Measurements from ENCODE around the gene CNIH2.

GRCh38 chr11:66293352-66293751, 15.4 kb downstream of the CNIH2 start:
- TF ChIP-seq BCL3 (CRISPR knock-in tag; IDR thresholded peaks at IDR 0.05) (no peak), NR3C1 (CRISPR knock-in tag; IDR thresholded peaks at IDR 0.05) (no peak), HDAC2 (CRISPR knock-in tag; IDR thresholded peaks at IDR 0.05) (no peak), ATF7 (IDR thresholded peaks at IDR 0.05) (no peak), ATF7 (CRISPR knock-in tag; IDR thresholded peaks at IDR 0.05) (no peak), YY1 (IDR thresholded peaks at IDR 0.05; ENCODE audit: insufficient read depth, insufficient replicate concordance, low read depth, low read length) (no peak)

All from HepG2 (cell line).